Measurements from ENCODE around the gene SPON1.

SPON1 gene

GRCh38 chr11:14189874-14190273, 227.4 kb downstream of the SPON1 start:
- peak; percentile 97 for DNase-seq (ENCODE audit: low read depth)

- DNase-seq (ENCODE audit: low read depth): peak; percentile 84
Measured at GRCh38 chr11:14190992-14191778, 228.7 kb downstream of the SPON1 start.

GRCh38 chr11:14193644-14194043, 231.1 kb downstream of the SPON1 start:
- no peak for DNase-seq (ENCODE audit: low read depth)

GRCh38 chr11:14202251-14203196, 240.0 kb downstream of the SPON1 start:
- peak; percentile 15 for DNase-seq (ENCODE audit: low read depth)

- DNase-seq (ENCODE audit: low read depth): no peak
Measured at GRCh38 chr11:14203321-14203720, 240.8 kb downstream of the SPON1 start.

GRCh38 chr11:14212986-14213385, 250.5 kb downstream of the SPON1 start:
- no peak for DNase-seq (ENCODE audit: low read depth)

GRCh38 chr11:14218728-14219127, 256.2 kb downstream of the SPON1 start:
- DNase-seq (ENCODE audit: low read depth): no peak

GRCh38 chr11:14223636-14224288, 261.2 kb downstream of the SPON1 start:
- DNase-seq (ENCODE audit: low read depth): peak; percentile 19

- DNase-seq (ENCODE audit: low read depth): no peak
Measured at GRCh38 chr11:14224395-14224794, 261.9 kb downstream of the SPON1 start.

GRCh38 chr11:14225666-14226065, 263.1 kb downstream of the SPON1 start:
- no peak for DNase-seq (ENCODE audit: low read depth)

GRCh38 chr11:14228356-14228755, 265.8 kb downstream of the SPON1 start:
- DNase-seq (ENCODE audit: low read depth): no peak

- DNase-seq (ENCODE audit: low read depth): no peak
Measured at GRCh38 chr11:14229472-14229871, 266.9 kb downstream of the SPON1 start.

- no peak for DNase-seq (ENCODE audit: low read depth)
Measured at GRCh38 chr11:14230407-14230806, 267.9 kb downstream of the SPON1 start.

GRCh38 chr11:14232652-14233051, 270.1 kb downstream of the SPON1 start:
- DNase-seq (ENCODE audit: low read depth): no peak

- DNase-seq (ENCODE audit: low read depth): no peak
Measured at GRCh38 chr11:14234446-14234845, 271.9 kb downstream of the SPON1 start.

GRCh38 chr11:14235701-14236100, 273.2 kb downstream of the SPON1 start:
- DNase-seq (ENCODE audit: low read depth): no peak

GRCh38 chr11:14237444-14237961, 275.0 kb downstream of the SPON1 start:
- no peak for DNase-seq (ENCODE audit: low read depth)

GRCh38 chr11:14240221-14240620, 277.7 kb downstream of the SPON1 start:
- no peak for DNase-seq (ENCODE audit: low read depth)

- no peak for DNase-seq (ENCODE audit: low read depth)
Measured at GRCh38 chr11:14240951-14241350, 278.4 kb downstream of the SPON1 start.

- no peak for DNase-seq (ENCODE audit: low read depth)
Measured at GRCh38 chr11:14242187-14242586, 279.7 kb downstream of the SPON1 start.

GRCh38 chr11:14242733-14243132, 280.2 kb downstream of the SPON1 start:
- no peak for DNase-seq (ENCODE audit: low read depth)

GRCh38 chr11:14244926-14245325, 282.4 kb downstream of the SPON1 start:
- no peak for DNase-seq (ENCODE audit: low read depth)

Data from fibroblast of gingiva (primary cell).